ENCODE data around the gene SLC9A9.
"Not testable (repeated sequence)": the region's sequence is repeated elsewhere in the genome, so short reads cannot be mapped to it uniquely, and the experiment has no call there.

Gene SLC9A9

DNA sequence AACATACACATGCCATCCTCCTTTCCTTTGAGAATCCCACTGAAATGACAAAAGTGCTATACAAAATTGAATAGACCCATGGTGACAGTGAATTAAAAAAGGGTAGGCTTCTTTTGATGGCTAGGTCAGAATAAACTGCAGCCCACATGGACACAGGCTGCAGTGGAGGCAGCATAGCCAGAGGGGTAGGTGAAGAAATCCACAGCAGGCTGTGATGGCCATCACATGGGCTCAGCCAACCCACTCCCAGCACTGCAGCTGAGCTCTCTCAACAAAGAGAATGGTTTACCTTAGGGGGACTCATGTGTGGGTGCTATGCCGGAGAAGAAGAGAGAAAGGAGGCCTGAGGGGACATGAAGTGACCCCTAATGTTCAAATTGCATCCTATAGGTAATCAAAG is 397.6 kb downstream of the SLC9A9 start:
- DNase-seq (ENCODE audit: low spot score) = no peak

DNA sequence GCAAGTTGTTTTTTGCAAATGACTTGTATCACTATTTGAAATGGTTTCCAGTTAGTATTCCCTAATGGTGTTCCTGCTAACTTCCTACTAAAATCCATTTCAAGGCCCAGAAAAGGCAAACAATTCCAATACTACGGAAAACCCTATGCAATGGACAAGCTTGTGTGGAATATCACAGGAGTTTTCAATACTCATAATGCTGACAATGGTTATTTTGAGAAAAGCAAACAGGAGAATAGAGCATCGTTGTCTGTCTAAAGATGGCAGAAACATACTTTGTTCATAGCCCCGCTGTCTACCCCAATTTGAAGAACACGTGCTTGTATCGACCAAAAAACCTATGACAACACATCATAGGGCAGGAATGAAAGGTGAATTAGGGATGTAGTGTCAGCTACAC is 400.8 kb downstream of the SLC9A9 start:
- DNase-seq (ENCODE audit: low spot score) = no peak

DNA sequence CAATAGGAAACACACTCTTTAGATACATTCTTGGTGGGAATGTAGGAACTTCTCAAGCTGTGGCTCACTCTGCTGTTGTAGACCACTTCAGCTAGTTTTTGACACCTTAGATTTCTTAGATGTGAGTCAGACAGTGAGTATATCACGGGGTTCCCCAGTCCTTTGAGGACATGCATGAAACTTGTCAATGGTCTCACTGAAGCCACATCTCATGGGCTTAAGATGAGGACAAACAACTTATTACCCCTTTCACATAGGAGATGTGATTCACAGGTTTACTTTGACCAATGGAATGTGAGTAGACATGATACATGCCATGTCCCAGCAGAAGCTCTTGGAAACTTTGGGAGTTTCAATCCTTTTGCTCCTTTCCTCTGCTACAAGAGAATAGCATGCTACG is 403.1 kb downstream of the SLC9A9 start:
- DNase-seq (ENCODE audit: low spot score) = no peak

DNA sequence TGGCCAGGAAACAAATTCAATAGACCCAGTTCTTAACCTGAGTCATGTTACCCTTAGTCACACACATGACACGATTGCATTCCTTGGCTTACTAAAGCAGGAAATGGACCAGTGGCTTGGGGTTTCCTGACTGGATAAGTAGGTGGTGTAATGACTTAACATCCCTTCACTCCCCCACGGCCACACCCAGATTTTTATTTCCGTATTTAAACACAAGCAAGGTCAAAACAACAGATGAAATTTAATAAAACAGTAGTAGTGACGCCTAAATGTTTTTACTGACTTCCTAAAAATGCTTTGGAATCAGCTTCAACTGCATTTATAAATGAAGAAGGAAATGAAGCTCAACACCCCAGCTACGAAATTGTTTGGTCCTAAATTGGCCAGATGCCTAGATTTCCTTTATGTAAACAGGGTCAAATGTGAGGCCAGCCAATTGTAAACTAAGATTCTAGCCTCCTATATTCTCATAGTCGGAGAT is 404.4 kb downstream of the SLC9A9 start:
- DNase-seq (ENCODE audit: low spot score) = peak; percentile 25

DNA sequence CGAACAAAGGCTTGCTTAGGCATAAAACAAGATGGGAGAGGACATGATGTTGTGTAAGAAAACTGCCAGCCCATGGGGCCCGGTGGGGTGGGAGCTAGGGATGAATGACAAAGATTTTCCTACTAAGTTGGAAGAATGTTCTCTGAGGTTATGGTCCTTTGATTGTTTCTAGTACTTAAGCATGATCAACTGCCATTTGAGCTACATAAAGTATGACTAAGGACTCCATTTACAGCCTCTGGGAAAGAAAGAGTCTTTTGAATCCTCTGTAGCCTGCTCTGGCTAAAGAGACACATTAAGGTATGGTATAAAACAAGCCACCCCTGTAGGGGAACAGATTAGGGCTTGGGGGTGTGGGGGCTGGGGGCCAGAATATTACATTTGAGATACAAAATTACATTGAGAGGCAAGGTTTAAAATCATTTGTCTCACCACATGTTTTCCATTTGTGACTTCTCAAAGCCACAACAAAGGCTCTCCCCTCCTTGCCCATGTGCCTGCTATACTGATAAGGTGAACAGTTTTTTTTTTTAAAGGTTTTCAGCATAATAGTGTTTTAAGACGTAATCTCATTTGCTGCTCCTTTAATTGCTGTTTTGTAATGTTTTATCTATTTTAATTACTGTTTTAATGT is 405.3 kb downstream of the SLC9A9 start:
- no peak for DNase-seq (ENCODE audit: low spot score)

DNA sequence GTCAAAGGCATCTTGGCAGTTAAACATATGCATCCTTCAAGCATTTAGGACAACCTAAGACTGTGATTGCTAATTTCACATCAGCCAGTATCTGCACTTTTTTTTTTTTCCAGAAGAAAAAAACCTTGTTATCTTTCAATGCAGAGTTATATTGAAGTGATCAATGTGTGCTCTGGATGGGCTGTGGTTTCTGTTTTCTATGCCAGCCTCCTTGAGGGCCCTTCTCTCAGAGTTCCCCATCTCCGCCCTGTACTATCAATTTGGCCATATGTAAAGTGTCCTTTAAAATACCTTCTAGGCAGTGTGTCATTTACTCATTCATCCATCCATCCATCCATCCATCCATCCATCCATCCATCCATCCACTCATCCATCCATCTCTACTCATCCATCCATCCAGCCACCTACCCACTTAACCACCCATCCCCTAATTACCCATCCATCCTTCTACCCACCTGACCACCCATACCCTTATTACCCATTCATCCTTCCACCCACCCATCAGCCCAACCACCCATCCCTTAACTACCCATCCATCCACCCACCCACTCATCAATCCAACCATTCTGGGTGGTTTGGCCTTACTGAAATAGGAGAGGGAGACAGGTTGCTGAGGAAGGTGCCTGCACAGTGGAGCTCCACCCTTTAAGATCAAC is 406.6 kb downstream of the SLC9A9 start:
- DNase-seq (ENCODE audit: low spot score) = no peak

DNA sequence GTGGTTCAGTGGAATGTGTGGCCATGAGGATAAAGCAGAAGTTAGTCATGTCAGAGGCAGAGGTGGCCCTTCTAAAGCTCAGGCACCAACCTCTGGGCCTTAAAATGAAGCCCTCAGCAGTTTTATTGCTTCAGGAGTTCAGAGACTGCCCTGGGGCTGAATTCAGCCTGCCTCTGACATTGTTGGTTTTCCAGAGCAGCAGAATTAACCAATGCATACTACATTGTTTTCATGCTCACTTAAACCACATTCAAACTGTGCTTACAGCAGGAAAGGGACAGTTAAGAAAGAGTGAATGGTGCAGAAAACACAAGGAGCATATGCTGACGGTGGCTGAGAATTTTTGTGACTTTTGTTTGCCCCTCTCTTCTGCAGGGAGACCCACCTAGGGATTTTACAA is 408.5 kb downstream of the SLC9A9 start:
- DNase-seq (ENCODE audit: low spot score) = no peak

DNA sequence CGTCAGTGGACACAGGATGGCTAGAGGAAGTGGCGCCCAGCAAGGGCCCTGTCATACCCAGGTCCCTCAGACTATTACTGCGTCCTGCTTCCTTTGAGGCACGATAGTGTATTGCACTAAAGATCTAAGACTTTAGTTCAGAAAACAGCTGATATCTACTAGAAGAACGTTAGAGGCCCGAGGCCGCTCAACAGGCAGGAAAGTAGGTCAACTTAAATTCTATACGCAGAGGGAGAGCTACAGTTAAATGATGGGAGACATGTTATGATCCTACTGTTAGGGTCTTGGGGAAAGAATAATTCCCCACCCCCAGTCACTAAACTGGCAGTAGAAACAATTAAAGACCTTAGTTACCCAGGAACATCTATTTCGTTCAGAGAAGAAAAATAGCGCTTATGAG is 410.9 kb downstream of the SLC9A9 start:
- no peak for DNase-seq (ENCODE audit: low spot score)

DNA sequence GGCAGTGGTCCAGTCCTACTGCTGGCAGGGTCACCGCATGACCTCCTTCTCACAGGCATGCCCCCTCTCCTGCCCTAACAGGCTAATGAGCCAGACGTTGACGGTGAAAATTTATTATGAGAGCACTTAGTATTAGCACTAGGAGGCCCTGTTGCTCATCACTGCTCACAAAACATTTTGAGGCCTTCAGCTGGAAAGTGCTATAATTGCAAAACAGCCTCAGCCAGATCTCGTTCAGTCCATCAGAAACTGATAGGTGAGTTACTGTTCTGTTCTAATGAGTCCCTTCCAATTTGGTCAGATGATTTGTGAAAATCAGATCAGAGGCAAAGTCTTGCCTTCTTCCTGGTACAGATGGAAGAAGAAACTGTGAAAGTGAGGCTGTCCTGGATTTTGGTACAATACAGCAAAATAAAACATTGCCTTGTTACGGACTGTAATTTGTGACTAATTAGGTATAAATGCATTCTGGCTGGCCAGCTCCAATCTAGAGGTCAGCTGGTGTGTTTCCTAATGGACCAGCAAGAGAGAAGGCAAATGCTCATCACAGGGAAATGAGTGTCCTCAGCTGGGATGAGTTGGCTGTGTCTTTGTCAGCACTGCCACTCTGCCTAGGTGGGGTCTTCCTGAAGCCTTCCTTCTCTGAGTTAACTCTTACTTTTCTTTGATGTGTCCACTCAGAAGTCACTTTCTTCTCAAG is 411.9 kb downstream of the SLC9A9 start:
- no peak for DNase-seq (ENCODE audit: low spot score)

DNA sequence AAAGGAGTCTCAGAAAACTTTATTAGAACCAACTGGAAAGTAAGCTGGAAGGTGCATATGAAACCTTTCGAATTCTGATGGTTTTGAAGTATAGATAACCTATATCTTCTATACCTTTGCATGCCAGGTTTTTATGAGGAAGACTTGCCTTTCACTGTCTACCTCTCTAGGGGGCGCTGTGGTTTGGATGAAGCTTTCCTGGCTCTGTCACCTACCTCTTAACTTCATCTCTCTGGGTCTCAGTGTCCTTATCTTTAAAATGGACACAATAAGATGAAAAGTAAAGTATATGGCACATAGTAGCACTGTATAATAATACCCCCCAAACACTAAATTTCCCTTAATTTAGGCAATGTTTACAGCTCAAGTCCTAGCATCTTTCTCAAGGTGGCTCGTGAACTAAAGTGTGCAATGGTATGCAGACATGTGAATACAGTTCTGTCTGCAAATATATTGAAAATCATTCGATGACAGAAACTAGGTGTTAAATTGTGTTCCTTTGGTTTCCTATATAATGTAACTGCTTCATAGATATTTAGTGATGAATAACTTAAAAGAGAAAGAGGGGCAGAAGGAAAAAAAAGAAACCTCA is 414.4 kb downstream of the SLC9A9 start:
- DNase-seq (ENCODE audit: low spot score) = no peak

DNA sequence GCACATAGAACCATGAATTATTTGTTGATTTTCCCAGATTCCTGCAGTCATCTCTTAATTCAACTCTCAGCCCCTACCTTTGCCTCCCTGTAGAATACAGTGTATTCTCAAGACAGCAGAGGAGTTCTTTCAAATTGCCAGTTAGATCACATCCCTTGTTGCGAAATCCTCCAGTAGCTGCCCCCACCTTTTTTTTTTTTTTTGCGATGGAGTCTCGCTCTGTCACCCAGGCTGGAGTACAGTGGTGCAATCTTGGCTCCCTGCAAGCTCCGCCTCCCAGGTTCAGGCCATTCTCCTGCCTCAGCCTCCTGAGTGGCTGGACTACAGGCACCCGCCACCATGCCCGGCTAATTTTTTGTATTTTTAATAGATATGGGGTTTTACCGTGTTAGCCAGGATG is 417.0 kb downstream of the SLC9A9 start:
- DNase-seq (ENCODE audit: low spot score) = not testable (repeated sequence)

DNA sequence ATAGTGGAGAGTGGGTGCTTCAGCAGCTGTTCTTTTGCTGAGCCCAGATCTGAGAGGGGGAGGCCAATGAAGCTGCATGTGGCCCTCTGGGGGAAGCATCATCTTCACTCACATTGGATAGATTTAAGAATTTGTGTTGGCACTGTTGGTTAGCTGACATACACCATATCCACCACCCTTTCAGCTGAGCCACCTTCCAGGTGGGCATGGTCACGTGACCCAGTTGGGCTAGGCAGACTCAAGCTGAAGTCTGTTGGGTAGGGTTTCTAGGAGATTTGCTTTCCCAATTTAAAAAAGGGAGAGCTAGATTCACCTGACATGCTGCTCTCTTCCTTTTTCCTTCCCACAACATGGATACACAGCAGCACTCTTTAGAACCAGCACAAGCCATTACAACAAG is 417.7 kb downstream of the SLC9A9 start:
- no peak for DNase-seq (ENCODE audit: low spot score)

DNA sequence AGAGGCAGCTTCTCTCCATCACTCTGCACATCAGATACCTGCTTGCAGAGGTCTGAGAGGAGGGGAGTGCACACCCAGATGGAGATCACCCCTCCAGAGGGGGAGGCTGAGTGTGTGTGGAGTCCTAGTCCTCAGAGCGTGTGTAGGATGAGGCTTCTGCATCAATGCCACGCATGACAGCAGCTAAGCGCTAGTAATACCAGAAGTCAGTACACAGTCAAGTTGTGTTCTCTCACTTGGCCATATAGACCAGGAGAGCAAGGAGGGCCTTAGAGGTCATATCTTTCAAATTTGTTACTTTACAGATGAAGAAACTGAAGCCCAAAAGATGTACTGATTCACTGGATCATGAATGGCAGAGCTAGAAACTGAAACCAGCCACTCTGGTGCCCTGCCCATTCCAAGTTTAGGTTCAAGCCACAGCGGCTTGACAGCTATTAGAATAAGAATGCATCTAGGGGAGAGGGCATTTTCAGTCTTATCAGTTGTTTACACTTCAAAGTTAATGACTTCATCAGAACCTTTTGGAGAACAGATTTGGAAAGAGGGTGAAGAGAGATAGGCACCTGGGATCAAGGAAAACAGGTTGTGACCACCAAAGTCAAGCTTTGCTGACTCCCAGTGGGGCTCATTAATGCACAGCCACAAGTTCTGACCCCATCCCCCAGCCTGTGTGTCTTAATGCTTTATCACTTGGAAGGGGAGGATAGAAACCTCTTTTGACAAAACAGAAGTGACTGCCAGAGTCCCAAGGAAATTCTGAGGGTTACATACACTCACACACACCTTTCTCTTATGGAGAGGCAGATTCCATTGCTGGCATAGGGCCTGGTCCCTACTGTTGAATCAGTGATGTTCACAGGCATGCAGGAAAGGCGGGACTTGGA is 418.4 kb downstream of the SLC9A9 start:
- no peak for DNase-seq (ENCODE audit: low spot score)

DNA sequence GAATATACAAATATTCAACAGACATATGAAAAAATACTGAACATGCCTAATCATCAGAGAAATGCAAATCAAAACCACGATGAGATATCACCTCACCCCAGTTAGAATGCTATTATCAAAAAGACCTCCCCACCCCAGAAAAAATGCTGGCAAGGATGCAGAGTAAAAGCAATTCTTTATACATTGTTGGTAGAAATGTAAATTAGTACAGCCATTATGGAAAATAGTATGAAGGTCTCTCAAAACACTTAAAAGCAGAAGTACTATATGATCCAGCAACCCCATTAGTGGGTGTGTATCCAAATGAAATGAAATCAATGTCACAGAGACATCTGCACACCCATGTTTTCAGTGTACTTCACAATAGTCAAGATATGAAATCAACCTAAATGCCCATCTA is 420.0 kb downstream of the SLC9A9 start:
- DNase-seq (ENCODE audit: low spot score) = no peak

DNA sequence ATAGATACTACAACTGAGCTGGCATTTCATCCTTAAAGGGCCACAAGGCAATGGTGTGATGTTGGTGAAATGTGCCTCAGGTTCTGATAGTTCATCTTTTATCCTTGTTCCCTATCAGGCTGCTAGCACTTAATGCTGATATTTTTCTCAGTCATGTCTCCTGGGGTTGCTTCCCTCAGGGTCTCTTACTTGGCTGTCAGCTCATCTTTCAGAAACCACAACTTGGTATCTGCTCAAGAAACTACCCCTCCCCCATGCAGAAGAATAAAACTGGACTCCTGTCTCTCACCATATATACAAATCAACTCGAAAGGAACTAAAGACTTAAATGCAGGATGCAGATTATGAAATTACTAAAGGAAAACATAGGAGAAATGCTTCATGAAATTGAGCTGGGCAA is 420.6 kb downstream of the SLC9A9 start:
- no peak for DNase-seq (ENCODE audit: low spot score)

DNA sequence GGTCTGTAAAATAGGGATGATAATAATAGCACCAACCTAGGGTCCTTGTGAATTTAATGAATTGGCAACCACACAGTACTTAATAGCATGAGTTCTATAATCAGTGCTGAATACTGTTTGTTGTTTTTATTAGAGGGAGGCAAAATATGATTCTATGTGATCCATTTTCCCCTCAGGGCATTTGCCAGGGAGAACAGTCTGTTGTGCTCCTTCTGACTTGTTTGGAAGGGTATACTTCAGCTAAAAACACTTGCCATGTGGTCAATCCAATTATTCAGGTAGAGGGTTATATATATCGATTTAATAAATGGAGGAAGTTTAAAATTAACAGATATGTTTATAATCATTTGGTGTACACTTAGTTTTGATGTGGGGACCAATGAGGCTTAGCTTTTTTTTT is 423.4 kb downstream of the SLC9A9 start:
- no peak for DNase-seq (ENCODE audit: low spot score)

DNA sequence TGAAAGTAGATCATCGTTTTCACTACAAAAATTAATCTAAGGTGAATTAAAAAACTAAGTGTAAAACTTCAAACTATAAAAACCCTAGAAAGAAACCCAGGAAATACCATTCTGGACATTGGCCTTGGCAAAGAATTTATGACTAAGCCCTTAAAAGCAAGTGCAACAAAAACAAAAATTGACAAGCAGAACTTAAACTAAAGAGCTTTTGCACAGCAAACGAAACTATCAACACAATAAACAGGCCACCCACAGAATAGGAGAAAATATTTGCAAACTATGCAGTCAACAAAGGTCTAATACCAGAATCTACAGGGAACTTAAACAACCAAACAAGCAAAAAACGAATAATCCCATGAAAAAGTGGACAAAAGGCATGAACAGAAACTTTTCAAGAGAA is 426.7 kb downstream of the SLC9A9 start:
- no peak for DNase-seq (ENCODE audit: low spot score)

DNA sequence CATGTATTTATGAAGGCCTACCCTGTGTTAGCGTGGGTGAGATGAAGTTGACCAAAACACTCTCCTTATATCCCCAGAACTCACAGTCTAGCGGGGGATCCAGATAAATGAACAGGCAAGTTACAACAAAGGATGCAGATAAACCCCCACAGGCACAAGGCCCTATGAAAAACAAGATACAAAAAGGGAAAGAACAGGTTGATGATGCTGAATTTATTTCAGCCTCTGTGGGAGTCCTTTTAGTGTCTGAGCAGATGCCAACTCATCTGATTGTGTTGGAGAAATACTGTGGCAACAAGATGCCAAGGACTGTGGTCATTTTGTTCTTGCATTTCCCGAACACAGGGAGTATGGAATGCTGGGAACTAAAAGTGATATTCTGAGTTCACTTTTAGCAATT is 428.7 kb downstream of the SLC9A9 start:
- DNase-seq (ENCODE audit: low spot score) = no peak

DNA sequence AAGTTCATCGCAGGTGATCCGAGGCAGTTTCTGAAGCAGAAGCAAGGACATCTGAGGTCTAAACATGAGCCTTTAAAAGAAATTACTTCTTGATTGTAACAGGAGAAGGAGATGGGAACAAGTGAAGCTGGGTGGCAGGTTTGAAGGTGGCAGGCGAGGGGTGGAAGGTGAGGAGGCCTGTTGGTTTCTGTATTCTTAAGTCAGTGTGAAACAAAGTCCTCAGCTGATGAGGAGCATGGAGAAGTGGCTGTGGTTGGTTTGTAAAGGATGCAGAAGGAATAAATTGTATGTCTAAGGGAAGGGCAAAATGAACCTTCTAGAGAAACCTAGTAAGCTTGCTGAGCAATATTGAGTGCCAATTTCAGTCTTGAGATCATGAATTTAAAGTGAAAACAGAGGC is 429.9 kb downstream of the SLC9A9 start:
- no peak for DNase-seq (ENCODE audit: low spot score)

DNA sequence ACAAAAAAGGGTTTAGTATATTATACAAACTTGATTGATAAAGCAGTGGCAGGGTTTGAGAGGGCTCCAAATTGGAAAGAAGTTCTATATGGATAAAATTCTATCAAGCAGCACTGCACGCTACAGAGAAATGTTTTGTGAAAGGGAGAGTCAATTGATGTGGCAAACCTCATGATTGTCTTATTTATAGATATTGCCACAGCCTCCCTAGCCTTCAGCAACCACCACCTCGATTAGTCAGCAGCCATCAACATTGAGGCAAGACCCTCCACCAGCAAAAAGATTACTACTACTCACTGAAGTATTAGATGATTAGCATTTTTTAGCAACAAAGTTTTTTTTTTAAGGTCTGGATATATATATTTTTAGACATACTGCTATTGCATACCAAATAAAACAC is 432.0 kb downstream of the SLC9A9 start:
- DNase-seq (ENCODE audit: low spot score) = no peak

DNA sequence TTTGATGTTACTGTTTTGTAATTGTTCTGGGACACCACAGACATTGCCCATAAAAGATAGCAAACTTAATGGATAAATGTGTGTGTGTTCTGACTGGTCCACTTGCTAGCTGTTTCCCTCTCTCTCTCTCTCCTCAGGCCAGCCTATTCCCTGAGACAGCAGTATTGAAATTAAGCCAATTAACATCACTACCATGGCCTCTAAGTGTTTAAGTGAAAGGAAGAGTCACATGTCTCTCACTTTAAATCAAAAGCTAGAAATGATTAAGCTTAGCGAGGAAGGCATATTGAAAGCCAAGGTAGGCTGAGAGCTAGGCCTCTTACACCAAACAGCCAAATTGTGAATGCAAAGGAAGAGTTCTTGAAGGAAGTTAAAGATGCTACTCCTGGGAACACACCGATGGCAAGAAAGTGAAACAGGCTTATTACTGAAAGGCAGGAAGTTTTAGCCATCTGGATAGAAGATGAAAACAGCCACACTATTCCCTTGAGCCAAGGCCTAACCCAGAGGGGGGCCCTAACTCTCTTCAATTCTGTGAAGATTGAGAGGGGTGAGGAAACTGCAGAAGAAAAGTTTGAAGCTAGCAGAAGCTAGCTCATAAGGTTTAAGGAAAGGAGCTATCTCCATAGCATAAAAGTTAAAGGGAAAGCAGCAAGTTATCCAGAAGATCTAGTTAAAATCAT is 433.6 kb downstream of the SLC9A9 start:
- DNase-seq (ENCODE audit: low spot score) = no peak
